22Rv1 (cell line): ENCODE measurements around the gene KAT7.

Experiments
- H3K27ac ChIP-seq: fragments of 450-650 bp; 2 replicates; pipeline ENCODE4 v1.5.1; 2017
- CTCF ChIP-seq: fragments of 450-650 bp; IDR thresholded peaks from 2 replicates; pipeline ENCODE4 v1.5.1; 2017; ENCODE audit warnings: mild to moderate bottlenecking
- ZFX ChIP-seq: fragments of 450-650 bp; IDR thresholded peaks from 2 replicates; pipeline ENCODE4 v1.6.1; 2017; ENCODE audit warnings: antibody characterized with exemption, borderline replicate concordance

The KAT7 gene

DNA sequence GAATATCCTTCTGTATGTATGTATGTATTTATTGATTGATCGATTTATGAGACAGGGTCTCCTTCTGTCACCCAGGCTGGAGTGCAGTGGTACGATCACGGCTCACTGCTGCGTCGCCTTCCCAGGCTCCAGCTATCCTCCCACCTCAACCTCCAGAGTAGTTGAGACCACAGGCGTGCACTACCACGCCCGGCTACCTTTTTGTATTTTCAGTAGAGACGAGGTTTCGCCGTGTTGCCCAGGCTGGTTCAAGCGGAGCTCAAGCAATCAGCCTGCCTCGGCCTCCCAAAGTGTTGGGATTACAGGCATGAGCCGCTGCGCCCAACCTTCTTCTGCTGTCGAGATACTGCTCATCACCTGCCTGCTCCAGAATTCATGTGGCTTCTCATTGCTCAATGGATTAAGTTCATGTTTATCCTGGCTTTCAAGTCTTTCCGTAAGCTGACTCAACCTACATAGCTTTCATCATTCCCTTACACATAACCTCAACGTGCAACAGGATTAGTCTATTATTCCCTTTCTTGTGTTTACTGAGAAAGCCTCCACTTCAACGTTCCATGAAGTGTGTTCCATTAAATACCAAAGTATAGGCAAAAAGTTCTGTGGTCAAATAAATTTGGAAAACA, 45.8 kb downstream of the KAT7 start:
- TF ChIP-seq ZFX (no peak), CTCF (no peak)

GRCh38 chr17:49835472-49835871, 47.0 kb downstream of the KAT7 start:
- TF ChIP-seq CTCF: no peak
- no peak for TF ChIP-seq ZFX
- H3K27ac ChIP-seq: peak overlapping the region; percentile 65

More for the DNA sequence above, 45.8 kb downstream of the KAT7 start:
- no peak overlapping the region for H3K27ac ChIP-seq

DNA sequence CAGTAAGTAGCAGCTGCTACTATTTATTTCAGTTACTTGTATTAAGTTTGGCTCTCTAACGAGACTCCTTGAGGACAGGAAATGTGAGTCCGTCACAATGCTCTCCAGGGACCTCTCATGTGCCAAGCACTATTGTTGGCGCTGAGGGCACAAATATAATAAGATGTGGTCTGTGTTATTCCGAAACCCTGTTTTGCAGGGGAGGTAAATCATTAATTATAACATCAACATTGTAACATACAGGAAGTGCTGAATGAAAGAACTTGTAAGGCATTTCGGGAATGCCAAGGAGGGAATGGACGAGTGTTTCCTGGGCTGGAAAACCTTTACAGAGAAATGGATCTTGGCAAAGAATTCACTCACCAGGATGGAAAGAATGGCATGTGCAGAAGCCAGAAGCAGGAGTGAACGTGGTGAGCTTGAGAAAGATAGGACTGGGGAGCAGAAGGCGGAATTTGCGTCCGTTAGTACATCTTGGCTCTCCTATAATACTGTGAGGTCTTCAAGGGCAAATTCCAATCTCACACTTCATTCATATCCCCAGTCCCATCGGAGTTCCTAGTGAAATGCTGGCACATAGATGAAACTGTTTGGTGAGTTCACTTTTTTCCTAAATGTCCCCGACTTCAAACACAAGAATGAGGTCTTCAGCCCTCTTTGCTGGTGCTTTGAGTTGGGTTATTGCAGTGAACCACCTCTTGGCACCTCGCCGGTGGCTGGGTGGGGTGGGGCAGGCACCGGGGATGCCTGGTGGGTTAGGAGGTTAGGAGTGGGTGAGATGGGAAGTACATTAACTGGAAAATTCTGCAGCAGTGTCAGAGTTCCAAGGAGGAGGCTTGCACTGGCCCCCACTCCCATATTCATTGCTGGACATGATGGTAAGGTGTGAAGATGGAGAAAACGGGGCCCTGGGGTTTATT, 47.9 kb downstream of the KAT7 start:
- H3K27ac ChIP-seq: peak overlapping the region; percentile 65
- TF ChIP-seq ZFX (no peak), CTCF (no peak)

- no peak for TF ChIP-seq CTCF
- no peak for TF ChIP-seq ZFX
- no peak overlapping the region for H3K27ac ChIP-seq
Measured at GRCh38 chr17:49839455-49839854, 51.0 kb downstream of the KAT7 start.

DNA sequence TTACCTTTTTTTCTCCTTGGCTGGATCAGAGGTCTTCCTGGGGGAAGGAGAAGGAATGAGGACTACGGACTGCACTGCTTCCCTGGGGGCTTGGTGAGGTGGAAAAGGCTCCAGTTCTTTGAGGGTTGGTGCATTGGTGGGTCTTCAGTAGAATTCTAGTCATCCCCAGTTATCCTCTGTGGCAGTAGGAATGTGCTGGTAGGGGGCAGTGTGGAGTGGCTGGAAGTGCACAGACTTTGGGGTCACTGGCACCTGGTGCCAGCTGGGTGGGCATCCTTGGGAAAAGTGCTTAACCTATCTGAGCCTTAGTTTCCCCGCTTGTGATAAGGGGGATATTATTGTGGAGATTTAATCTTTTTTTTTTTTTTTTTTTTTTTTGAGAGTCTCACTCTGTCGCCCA, 53.1 kb downstream of the KAT7 start:
- H3K27ac ChIP-seq: no peak overlapping the region
- peak; percentile 23; the same call in 1 of the 2 replicates for TF ChIP-seq CTCF
- no peak for TF ChIP-seq ZFX

DNA sequence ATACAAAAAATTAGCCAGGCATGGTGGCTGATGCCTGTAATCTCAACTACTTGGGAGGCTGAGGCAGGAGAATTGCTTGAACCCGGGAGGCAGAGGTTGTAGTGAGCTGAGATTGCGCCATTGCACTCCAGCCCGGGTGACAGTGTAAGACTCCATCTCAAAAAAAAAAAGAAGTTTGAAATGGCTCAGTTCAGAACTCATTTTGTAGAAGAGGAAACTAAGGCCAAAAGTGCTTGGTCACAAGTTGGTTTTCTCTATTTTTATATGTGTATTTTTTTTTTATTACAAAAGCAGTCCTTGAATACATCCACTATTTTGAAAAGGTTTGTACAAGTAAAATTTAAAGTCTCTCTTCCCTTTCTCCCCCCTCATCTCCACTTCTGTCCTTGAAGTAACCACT, 53.9 kb downstream of the KAT7 start:
- no peak overlapping the region for H3K27ac ChIP-seq
- TF ChIP-seq CTCF (no peak), ZFX (no peak)

GRCh38 chr17:49842846-49843245, 54.4 kb downstream of the KAT7 start:
- TF ChIP-seq CTCF (no peak), ZFX (no peak)
- no peak overlapping the region for H3K27ac ChIP-seq
